ENCODE results near the gene FGGY.

DNA sequence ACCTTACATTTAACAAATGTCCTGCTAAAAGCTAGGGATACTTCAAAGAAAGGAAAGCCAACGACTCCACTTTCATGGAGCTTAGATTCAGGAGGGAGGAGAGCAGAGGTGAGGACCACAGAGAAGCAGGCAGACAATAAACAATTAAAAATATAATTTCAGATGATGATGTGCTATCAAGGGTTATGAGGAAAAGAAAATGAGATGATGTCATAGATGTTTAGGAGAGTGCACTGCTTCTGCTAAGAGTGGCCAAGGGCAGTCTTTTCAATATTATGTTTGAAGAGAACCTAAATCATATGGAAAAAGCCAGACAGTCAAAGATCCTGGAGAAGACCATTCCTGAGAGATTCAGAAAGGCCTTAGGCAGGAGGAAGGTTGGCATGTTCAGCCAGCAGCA lies 451.2 kb downstream of the FGGY start:
- TF ChIP-seq, protein P1, sequence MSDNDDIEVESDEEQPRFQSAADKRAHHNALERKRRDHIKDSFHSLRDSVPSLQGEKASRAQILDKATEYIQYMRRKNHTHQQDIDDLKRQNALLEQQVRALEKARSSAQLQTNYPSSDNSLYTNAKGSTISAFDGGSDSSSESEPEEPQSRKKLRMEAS (IDR thresholded peaks at IDR 0.05; ENCODE audit: insufficient read depth, insufficient read length), result no peak
- TF ChIP-seq, protein P2, sequence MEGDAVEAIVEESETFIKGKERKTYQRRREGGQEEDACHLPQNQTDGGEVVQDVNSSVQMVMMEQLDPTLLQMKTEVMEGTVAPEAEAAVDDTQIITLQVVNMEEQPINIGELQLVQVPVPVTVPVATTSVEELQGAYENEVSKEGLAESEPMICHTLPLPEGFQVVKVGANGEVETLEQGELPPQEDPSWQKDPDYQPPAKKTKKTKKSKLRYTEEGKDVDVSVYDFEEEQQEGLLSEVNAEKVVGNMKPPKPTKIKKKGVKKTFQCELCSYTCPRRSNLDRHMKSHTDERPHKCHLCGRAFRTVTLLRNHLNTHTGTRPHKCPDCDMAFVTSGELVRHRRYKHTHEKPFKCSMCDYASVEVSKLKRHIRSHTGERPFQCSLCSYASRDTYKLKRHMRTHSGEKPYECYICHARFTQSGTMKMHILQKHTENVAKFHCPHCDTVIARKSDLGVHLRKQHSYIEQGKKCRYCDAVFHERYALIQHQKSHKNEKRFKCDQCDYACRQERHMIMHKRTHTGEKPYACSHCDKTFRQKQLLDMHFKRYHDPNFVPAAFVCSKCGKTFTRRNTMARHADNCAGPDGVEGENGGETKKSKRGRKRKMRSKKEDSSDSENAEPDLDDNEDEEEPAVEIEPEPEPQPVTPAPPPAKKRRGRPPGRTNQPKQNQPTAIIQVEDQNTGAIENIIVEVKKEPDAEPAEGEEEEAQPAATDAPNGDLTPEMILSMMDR (IDR thresholded peaks at IDR 0.05; ENCODE audit: extremely low read depth in 1 of 2, insufficient read depth in 1 of 2, low read depth in 1 of 2, low read length in 2 of 2), result no peak
- TF ChIP-seq POLR2A (IDR thresholded peaks at IDR 0.05; ENCODE audit: low read depth, low read length) (no peak), EZH2 (IDR thresholded peaks at IDR 0.05; ENCODE audit: borderline replicate concordance, low read depth, low read length, severe bottlenecking) (no peak), GATA2 (IDR thresholded peaks at IDR 0.05; ENCODE audit: insufficient read depth, insufficient read length, low read depth, low read length) (no peak), FOS (IDR thresholded peaks at IDR 0.05; ENCODE audit: borderline replicate concordance, insufficient read depth, low read length) (no peak), MYC (IDR thresholded peaks at IDR 0.05; ENCODE audit: low read depth, low read length) (no peak), POLR2AphosphoS5 (IDR thresholded peaks at IDR 0.05; ENCODE audit: insufficient read depth, low read depth, low read length) (no peak)

Data from endothelial cell of umbilical vein (primary cell).